GM18520 (cell line): ENCODE results near the gene NPHP3.

Experiments
- ATAC-seq: cut with Tn5 transposase; IDR thresholded peaks from one replicate; pipeline ENCODE4 v1.9.1; 2021; ENCODE audit not compliant: unreplicated experiment

Gene NPHP3

GRCh38 chr3:132690040-132690439 lies 32.2 kb downstream of the NPHP3 start:
- no peak for ATAC-seq

DNA sequence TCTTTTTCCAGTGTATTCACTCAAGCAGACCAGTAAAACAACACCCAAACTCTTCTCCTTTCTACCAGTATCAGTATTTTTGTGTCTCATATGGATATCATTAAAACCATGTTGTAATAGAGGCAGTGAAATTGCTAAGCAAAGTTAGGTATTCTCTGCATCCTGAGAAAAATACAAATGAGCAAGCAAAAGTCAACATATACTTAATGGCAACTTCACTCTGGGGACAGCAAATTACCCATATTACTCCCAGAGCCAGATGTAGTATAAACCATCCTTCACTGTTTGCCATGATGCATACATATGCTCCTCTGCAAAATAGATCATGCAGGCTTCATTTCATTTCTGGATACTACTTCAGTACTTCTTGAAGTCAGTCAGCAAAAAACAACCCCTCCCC lies 40.0 kb downstream of the NPHP3 start:
- no peak for ATAC-seq

- ATAC-seq, result no peak
Observed at GRCh38 chr3:132681421-132681820, 40.8 kb downstream of the NPHP3 start.

GRCh38 chr3:132679911-132680310 lies 42.3 kb downstream of the NPHP3 start:
- no peak for ATAC-seq

GRCh38 chr3:132675408-132675807 lies 46.8 kb downstream of the NPHP3 start:
- ATAC-seq, result no peak

- no peak for ATAC-seq
Observed at GRCh38 chr3:132669256-132669777, 52.9 kb downstream of the NPHP3 start.

DNA sequence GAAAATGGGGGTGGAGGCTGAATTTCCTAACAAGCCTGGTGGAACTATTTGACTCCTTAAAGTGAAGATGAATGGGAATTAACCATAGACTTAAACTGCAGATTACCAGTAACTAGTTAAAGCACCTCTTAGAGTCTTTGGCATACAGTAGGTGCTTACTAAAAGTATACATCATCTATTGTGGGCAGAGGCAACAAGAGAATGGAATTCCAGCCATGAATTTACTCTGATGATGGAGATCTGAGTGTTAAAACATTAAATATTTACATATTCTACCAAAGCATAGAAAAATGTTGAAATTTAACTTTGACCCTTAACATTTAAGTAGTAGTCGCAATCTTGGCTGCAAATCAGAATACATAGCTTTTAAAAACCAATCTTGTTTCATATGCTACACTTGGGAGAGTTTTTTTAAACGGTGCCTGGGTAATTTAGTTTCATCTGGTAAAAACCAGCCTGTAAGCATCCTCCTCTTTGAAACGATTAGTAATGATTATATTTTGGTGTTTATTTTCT lies 56.9 kb downstream of the NPHP3 start:
- ATAC-seq, result no peak

- ATAC-seq, result no peak
Observed at GRCh38 chr3:132662212-132662611, 60.0 kb downstream of the NPHP3 start.

DNA sequence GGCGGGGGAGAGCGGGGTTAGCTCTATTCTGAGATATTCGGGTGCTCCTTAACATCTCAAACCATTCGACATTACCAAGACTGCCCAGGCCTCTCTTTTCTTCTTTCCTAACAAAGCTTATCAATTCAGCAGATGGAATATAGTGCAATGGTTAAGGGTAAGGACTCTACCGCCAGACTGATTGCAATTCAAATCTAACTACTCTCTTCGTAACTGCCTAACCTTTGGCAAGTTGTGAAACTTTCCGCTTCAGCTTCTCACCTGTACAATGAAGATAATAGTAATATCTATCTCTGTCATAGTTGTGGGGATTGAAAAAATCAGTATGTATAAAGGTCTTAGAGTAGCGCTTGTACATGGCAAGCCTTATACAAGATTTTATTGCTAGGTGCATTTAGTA lies 61.1 kb downstream of the NPHP3 start:
- ATAC-seq, result no peak

DNA sequence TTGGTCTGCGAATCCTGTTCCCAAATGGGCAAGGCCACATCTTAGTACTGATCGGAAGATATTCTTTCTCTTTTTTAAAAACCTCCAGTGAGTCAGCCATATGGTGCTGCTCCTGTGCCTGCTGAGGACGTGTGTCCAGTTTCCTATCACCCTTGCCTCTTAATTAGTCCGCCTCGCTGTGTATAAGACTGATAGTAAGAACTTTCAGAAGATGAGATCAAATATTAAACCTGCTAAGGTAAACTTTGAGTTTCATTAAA lies 61.5 kb downstream of the NPHP3 start:
- no peak for ATAC-seq

- peak; percentile 43 for ATAC-seq
Observed at GRCh38 chr3:132660052-132660810, 62.0 kb downstream of the NPHP3 start, which contains the start of gene UBA5. UBA5 (plus strand) TSS chr3:132660329; CDS start chr3:132660538, 209 bp downstream.

- peak; percentile 34 for ATAC-seq
Observed at GRCh38 chr3:132659365-132660051, 62.7 kb downstream of the NPHP3 start, which contains the start of gene ACAD11. ACAD11 (minus strand) TSS chr3:132659809; CDS start chr3:132659751, 58 bp downstream.

DNA sequence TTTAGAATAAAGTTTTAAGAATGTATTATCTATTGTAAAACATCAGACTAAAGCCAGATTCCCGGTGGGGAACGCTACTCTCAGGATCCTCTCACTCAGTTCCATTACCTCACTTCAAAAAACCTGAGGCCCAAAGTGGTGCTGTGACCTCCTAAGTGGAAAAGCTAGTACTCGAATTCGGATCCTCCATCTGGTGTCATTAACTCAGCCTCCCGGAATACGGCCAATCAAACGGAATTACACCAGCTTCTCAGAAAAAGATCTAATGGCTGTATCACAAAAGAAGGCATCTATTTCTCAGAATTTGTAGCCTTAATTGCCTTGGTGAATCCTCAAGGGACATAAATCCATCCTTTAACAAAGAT lies 63.2 kb downstream of the NPHP3 start:
- no peak for ATAC-seq

DNA sequence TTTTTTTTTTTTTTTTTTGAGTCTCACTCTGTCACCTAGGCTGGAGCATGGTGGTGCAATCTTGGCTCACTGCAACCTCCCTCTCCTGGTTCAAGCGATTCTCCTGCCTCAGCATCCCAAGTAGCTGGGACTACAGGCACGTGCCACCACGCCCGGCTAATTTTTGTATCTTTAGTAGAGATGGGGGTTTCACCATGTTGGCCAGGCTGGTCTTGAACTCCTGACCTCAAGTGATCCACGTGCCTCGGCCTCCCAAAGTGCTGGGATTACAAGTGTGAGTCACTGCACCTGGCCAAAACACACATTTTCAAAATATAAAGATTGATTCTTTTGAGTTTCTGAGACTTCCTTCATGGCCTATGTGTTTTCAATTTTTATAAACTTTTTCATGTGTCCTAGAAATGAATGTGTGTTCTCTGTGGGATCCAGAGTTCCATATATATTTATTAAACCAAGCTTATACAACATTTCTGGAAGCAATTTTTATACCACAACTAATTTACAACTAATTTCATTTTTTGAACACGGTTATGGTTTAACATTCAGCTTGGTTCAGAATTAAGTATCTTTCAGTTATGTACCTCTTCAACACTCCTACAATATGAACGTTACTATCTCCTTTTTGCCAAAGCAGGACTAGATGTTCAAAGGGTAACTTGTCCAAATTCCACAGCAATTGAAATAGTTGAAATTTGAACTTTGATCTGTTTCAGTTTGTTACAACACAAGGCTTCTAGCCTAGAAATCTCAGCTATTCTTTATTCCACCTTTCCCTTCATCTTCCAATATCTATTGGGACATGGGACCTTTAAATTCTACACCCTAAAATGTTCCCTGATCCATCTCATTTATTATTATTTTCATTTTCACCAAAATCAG lies 64.1 kb downstream of the NPHP3 start:
- no peak for ATAC-seq

DNA sequence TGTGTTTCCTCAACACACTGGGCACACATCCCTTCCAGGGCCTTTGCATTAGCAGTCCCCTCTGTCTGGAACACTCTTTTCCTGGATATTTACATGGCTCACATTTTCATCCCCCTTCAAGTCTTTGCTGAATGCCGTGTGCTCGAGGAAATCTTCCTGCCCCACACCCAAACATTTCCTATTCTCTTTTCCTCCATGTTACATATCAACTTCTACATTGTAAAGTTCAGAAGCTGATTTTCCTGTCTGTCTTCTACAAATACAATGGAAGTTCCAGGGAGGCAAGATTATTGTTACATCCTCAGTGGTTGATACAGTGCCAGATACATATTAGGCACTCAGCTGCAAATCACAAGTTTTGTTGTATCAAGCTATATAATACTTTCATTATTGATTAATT lies 66.7 kb downstream of the NPHP3 start:
- ATAC-seq, result no peak

DNA sequence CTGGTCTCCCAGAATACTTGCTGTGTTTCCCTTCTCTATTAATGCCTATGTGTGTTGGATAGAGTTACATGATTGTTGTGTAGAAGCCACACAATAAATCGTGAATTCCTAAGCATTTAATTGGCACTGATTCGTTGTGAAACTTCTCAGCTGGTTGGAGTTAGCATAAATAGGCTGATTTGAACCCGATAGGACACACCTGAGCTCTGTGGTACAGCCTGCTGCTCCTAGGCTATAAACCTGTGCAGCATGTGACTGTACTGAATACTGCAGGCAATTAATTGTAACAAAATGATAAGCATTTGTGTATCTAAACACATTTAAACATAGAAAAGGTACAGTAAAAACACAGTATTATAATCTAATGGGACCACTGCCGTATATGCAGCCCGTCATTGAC lies 67.5 kb downstream of the NPHP3 start:
- no peak for ATAC-seq

- no peak for ATAC-seq
Observed at GRCh38 chr3:132654190-132654589, 68.0 kb downstream of the NPHP3 start.

- no peak for ATAC-seq
Observed at GRCh38 chr3:132652640-132653270, 69.5 kb downstream of the NPHP3 start.

DNA sequence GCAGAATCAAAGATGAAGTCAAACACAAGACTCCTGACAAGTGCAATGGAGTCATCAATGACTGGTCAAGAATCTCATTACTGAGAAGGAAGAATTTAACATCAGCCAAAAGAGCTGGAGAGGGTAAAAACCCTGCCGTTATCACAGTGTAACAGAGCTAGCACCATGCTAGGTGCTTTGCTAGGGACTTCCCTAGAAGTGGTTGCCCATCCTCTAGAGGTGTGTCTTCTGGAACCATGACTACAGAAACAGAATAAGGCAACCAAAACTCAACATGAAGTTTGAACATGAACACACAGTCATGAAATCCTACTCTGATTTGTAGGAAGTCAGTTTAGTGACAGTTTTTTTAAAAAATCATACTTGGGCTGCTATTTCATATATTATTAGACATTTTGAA lies 72.1 kb downstream of the NPHP3 start:
- ATAC-seq, result no peak

- no peak for ATAC-seq
Observed at GRCh38 chr3:132645058-132645457, 77.2 kb downstream of the NPHP3 start.

DNA sequence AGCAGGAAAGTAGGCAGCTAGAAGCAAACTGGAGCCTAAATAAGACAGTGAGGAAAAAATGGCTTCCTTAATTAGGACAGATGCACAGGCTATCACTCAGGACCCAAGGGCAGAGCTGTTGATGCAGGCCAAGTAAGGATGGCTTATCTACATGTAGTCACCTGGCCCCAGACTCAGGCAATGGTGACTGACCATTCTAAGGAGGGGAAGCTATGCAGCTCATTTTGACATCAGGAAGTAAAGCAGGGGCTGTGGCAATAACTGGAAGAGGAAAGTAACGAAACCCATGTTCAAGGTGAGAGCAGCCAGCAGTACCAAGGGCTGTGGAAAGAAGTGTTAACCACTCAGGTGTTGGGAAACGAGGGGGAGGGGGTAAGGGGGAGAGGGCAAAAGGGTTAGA lies 78.8 kb downstream of the NPHP3 start:
- ATAC-seq, result no peak
